Urothelium cell line (cell line): Measurements from ENCODE around the gene DARS1.
"Not testable (repeated sequence)": the region's sequence is repeated elsewhere in the genome, so short reads cannot be mapped to it uniquely, and the experiment has no call there.

Experiments
- DNase-seq: peaks from one replicate; pipeline ENCODE4 v3.0.0; 2011; ENCODE audit warnings: low spot score, mixed read lengths
- FAIRE-seq: peaks from 2 replicates; lab custom pipeline; 2011; peaks lifted over from hg19 to GRCh38; lab: Jason Lieb, UNC

The DARS1 gene

DNA sequence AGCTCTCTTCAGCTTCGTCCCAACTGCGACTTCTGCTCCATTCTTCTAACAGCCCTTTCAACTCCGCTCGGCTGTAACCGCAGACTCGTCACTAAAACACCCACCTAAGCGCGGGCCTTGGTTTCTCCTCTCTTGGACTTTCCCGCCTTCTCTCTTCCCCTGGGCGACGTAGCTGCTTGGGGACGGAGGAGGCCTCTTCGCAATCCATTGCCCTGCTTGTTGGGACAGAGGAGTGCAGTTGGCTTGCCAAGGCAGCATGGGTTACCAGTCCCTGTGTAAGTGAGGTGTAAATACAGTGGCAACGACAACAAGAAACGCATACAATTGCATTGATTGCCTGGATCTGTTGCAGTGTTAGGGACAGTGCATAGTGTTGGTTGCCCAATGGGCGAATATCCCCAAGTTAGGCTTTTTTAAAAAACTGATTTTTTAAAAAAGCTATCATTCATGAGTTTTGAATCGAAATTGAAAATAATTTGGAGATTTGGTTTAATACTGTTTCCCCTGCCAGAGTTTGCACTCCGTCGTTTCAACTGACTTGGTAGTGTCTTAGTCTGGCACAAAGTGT is 484 bp upstream of the DARS1 start:
- FAIRE-seq (no peak), DNase-seq (no peak)

DNA sequence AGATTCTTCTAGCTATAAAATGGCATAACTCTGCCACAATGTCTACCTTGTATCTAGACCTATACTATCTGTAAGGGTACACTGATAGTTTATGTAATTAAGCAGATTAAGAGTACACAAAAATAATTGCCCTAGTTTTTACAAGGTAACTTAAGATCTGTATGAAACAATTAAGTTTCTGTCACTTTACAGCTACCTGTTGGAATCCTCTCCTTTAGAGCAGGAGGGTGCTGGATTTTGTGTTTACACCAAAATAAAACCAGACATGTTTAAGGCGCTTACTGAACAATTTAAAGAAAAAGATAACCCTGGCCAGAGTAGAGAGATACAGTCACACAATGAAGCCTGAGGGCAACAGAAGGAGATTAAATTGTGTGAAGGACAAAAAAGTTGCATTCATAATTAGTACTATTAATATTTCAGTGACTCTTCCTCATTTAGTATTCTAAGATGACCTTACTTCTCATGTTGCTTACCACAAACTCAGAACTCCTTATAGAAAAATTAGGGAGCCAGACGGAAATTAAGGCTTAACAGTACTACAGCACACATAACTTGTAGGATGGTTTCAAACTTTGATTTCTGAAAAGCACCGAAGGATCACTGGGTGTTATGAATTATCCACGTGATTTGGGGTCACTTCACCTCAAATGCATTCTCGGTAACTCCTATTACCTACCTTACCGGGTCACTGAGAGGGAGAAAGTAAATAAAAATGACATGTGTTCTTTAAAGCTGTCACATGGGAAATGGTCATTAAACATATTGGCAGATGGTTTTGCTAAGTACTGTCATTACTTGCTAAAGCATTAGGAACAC is 1.0 kb downstream of the DARS1 start:
- no peak for FAIRE-seq
- DNase-seq: no peak

DNA sequence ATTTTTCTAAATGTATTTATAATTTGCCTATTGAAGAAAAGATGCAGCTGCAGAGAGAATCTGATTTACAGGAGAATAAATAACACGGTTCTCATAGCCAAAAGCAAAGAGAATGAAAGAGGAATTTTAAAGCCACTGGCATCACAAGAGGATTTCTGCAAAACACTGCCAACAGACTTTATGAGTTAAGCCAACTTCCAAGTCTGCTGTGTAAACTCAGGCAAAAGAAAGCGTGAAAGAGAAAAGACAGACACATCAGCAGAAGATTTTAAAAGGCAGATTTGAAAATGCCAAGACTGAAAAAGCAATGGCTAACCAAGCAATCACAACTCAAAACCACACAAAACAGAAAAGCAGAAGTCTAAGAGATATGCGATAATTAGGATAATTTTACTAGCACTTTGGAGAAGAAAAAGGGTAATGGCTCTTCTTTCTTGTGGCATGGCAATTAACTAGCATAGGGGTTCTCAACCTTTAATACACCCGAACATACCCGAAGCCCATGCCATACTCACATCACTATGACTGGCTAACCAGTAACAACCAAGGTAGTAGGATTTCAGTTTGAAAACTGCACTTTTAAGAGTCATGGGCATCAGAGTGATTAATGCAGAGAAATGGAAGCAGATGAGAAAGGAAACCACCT is 4.9 kb downstream of the DARS1 start:
- no peak for DNase-seq
- FAIRE-seq: no peak

DNA sequence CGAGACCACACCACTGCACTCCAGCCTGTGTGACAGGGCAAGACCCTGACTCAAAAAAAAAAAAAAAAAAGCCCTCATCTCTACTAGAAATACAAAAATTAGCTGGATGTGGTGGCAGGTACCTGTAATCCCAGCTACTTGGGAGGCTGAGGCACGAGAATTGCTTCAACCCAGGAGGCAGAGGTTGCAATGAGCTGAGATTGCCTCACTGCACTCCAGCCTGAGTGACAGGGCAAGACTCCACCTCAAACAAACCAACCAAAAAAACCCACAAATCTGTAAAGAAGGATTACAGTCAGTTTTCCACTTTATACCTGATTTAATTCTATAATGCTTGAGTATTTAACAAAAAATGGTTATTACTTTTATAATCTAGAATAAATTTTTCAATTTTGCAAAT is 9.7 kb downstream of the DARS1 start:
- no peak for FAIRE-seq
- DNase-seq: no peak

DNA sequence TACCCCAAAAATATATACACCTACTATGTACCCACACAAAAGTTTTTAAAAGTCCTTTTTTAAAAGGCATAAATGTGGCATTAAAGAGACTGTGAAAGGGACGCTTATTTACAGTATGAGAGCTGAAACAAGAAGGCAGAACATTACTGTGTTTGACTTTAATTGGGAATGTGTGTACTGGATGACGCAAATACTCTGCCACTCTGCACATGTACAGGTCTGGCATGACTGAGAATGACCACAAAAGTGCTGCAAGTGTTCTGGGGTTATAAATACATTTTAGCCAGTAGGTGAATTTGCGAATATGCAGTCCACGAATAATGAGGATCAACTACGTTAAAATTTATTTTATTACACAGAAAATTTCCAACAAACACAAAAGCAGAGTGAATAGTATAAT is 11.4 kb downstream of the DARS1 start:
- FAIRE-seq (peak; percentile 17), DNase-seq (no peak)

DNA sequence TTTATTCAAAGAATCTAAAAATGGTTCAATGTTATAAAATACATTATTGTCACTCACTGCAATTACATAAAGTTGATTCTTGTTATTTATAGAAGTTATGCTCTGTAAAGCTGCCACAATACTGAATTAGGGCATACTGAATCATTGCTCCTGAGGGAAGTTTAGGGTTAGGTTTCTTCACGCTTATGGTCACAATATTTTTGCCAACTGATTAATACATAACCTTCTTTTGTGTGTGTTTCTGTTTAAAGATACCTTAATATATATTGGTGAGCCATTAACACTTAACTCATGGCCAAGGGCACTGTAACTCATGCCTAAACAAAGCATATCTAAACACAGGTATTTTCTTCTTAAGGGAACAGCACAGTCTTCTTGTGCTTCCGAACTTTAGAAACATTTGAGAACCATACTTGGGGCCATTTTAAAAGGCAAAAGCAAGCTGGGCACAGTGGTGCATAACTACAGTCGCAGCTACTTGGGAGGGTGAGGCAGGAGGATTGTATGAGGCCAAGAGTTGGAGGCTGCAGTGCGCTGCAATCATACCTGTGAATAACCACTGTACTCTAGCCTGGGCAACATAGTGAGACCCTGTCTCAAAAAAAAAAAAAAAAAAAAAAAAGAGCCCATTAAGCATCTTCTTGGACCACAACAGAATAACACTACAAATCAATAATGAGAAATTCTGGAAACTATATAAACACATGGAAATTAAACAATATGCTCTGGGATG is 15.6 kb downstream of the DARS1 start:
- no peak for FAIRE-seq
- no peak for DNase-seq

DNA sequence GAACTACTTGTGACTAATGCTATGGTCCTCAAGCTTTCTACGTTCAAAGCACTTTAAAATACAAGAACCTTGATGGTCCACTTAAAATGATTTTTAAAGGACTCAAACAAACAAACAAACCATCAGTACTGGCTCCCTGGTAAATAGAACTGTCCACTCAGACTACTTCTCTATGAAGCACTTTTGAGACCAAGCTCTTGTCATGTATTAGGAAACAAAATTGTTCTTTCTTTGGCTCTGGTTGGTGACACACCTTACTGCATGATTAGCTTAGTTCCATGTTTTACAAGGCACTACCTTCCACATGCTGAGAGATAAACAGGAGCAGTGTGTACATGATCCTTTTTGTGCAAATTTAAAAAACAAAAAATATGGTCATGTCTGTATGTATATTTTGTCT is 19.7 kb downstream of the DARS1 start:
- no peak for FAIRE-seq
- DNase-seq: no peak

DNA sequence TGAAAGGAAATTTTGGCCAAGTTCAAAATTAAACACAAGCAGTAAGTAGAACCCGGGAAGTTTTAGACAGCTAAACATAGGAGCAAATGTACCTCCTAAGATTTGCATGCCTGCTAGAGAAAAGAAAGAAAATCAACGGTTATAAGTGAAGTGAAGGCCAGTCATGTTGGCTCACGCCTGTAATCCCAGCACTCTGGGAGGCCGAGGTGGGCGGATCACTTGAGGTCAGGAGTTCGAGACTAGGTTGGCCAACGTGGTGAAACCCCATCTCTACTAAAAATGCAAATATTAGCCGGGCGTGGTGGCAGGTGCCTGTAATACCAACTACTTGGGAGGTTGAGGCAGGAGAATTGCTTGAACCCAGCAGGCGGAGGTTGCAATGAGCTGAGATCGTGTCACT is 21.0 kb downstream of the DARS1 start:
- DNase-seq, FAIRE-seq: not testable (repeated sequence)

DNA sequence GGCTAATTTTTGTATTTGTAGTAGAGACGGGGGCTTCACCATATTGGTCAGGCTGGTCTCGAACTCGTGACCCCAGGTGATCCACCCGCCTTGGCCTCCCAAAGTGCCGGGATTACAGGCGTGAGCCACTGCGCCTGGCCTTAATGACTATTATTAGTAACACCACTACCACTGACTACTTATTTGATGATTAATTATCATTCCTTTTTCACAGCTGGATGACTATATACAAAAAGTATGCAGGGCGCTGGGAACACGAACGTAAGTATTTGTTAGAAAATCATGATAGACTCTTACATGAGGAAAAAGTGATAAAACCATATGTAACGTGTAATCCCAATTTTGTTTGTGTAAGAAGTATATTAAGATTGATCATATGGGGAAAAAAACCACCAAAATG is 21.6 kb downstream of the DARS1 start:
- DNase-seq: peak; percentile 14
- no peak for FAIRE-seq

DNA sequence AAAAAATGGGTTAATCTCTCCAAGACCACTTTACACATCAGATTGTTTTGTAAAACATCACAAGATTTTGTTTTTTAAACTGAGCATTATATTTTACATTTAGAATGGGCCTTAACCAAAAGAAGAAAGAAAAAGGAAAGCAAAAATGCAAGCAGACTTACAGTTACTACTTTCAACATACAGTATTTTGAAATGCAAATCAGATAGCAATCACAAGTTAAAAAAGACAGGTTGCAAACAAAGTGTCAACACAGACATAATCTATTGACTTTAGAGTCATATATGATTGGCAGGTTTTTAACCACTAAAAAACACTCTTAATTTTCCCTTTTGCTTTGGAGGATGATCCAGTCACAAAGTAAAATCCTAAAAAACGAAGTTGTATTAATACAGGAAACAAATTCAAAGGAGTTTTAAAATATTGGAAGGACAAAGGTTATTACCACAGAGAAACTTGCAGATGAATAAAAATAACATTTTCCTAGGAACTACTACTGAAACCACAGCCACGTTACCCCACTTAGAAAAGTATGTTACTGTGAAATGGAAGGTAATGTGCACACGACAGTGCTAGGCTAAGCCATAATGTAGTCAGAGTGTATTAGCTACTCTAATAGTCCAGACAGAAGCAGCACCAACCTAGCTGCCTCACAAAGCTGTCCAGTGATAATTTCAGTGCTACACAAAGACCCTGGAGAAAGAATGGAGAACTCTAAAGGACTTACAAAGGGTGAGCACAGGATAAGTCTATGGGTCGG is 22.9 kb downstream of the DARS1 start:
- no peak for DNase-seq
- FAIRE-seq: no peak

DNA sequence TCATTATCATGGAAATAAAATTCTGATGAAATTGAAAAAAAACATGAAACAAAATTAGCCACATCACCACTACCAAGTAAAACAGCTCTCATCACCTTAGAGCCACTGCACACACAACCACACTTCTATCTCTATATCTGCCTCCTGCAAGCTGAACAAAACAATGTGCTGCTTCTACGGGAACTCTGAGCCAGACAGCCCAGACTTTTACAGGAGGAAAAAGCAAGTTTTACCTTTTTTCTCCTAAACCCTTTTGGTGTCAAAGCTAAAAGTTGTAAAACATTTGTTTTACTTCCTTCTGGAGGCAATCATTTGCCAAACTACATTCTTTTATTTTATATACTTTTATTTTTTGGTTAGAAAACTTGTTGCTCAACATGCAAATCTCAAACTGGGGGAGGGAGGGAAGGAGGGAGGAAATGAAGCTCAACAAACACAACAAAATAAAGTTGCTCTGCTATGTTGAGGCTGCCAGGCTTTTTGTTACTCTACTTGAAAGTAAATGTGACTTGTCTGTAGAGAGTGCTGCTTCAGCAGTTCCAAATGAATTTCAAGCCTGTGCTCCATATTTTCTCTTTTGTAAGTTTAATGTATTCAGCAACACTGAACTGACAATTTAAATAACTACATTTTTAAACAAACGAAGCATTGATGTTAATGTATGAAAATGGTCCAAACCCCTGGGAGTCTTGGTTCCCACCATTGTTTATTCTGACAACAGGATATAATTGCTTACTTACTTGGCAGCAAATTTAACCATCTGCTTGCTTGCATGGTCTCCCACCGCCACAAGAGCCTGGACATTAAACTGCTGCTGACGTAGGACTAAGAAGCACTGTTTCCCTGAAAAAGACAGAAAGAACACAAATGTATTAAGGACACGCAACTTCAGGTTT is 24.5 kb downstream of the DARS1 start:
- DNase-seq: no peak
- FAIRE-seq: no peak

DNA sequence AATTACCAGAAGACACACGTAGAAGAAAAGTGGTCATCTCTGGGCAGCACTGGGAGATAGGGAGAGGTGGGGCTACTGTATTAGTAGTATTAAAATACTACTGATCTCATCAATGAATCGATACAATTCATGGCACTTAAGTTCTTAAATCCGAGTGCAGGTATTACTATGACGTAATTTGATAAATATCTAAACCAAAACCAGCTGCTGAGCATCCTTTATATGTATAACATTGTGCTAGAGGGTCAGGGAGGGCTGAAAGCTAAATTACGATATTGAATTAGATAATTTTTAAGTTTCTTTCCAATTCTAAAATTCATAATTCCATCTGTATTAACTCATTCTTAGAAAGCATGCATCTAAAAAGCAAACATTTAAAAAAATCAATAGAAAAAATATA is 25.3 kb downstream of the DARS1 start:
- FAIRE-seq: no peak
- DNase-seq: no peak

DNA sequence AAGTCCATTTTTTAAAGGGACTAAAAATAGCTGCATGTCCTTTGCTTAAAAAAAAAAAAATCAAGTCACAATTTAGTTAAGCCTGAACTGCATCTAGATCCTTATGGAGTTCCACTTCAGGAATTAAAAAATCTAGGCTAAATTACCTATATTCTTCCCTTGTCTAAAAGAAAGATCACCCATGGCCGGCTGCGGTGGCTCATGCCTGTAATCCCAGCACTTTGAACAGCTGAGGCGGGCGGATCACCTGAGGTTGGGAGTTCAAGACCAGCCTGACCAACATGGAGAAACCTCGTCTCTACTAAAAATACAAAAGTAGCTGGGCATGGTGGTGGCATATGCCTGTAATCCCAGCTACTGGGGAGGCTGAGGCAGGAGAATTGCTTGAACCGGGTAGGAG is 26.5 kb downstream of the DARS1 start:
- FAIRE-seq: not testable (repeated sequence)

DNA sequence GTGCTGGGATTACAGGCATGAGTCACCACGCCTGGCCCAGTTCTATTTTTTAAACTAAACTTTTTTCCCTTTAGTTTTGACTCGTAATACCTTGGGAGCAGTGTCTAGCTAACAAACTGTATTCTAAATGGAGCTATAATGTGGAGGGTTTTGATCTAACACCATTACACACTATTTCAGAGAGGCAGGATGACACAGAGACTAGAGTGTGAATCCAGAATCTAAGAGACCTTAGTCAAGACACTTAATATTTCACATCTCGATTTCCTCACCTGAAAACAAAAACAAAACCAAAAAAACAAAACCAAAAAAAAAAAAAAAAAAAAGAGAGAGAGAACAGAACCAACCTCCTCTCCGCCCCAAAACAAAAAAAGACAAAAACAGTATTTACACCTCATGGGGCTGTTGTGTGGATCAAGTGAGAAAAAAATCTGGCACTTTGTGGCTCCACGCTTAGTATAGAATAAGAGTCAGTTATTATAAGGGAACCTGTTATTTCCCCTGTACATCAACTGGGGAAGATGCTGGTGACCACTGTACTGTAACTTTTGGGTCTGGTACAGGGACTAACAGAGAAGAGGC is 31.3 kb downstream of the DARS1 start:
- FAIRE-seq (no peak), DNase-seq (no peak)

More for the DNA sequence above, 26.5 kb downstream of the DARS1 start:
- DNase-seq: not testable (repeated sequence)

DNA sequence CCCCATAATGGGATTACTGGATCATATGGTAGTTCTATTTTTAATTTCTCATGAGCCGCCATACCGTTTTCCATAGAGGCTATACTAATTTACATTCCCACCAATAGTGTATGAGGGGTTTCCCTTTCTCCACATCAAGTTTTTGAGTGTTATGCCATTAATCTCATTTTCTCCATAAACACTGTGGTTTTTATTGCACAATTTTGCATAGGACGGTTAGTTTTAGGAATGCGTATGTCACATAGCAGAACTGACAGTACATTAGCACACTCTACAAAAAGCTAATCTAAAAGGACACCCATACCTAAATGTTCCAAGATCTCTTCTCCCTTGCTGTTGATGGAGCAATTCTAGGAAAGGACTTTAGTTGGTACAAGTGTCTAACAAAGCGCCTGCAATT is 32.5 kb downstream of the DARS1 start:
- DNase-seq (no peak), FAIRE-seq (no peak)

DNA sequence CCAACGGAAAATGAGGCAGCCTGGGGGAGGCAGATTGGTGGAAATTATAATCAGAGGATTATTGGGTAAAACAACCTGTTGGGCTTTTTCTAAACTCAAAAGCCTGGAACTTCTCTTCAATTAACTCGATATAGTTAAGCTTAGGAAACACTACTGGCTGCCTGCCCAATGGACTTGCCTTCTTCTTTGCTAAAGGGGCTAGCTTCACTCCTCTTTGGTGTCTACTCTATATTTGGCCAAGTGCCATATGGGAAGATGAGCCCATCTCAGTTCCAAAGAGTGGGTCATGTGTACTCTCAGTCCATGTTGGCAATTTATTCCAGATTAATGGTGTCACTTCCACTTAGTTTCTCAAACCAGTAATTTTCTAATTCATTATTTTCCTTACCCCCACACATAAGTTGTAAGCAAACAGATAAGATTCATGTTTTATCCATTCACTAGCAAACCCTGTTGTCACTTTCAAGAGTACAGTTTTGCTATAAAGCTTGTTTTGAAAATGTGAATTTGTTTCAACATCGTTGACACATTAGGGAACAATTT is 34.3 kb downstream of the DARS1 start:
- FAIRE-seq (no peak), DNase-seq (no peak)

DNA sequence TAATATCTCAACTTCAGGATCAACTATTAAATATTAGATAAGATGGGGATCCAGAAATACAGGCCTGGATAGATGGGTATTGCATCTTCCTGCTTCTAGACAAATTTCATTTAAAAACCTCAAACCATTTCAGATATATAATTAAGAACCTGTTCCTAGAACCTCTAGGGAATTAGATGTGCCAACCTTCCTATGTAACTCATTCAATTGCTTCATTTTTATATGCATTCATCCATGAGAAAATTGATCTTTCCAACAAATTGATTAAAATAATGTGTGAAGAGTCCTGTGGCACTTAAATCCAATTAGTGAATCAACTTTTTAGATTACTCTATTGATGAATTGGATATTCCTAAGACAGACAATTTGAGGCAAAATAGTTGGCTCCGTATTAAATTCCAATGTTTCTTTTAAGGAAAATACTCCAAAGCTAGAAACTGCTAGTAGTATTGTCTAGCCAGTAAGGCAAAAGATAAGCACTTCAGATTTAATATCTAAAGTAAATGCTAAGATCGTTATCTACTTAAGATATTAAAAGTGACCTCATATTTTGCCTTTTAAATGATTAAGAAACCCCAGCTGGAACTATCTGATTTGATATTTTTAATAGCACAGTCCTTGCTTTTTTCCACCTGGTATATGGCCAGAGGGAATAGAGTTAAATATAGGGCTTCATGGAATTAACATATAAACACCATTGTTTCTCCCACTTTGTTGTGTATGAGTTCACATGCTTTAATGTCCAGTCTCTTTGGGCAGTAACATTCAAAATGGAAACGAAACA is 35.8 kb downstream of the DARS1 start:
- FAIRE-seq: no peak

DNA sequence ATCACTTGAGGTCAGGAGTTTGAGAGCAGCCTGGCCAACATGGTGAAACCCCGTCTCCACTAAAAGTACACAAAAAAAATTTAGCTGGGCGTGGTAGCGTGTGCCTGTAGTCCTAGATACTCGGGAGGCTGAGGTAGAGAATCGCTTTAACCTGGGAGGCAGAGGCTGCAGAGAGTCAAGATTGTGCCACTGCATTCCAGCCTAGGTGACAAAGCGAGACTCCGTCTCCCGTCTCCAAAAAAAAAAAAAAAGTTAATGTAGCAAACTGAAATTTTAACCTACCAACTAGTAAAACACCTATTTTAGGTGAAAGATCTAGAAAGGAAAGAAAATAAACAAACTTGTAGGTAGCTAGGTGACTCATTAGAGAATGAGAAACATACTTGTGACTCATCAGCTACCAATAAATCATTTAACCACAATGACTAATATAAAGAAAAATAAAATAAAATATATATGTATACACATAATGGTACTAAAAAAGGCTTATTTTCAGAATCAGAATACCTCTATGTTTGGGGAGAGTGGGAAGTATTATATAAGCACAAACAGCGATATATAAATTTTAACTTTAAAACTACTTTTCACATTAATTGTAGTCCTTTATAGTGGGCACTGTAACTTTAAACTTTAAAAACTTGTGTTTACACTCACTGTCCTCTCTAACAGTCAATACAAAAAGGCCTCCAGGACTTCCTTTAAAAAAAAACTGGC is 36.6 kb downstream of the DARS1 start:
- DNase-seq: peak; percentile 48
- no peak for FAIRE-seq

More for the DNA sequence above, 35.8 kb downstream of the DARS1 start:
- no peak for DNase-seq
